ENCODE results near the gene SYCP1. TPM values are rescaled to one million over a fixed set of nuclear protein-coding genes. Genes with fewer than 3 reads are reported as not detected.

SYCP1 gene
- total RNA-seq, 2 experiments from 2014 or later, result not detected

GRCh38 chr1:115031595-115031994, 176.9 kb downstream of the SYCP1 start:
- POLR2A ChIA-PET, result no interaction called here
- TF ChIP-seq CTCF (IDR thresholded peaks at IDR 0.05), result no peak
- Mint-ChIP-seq H3K27me3 (peaks cover 16% of the 10 kb centered on the region), H3K27ac (no peak overlapping the region), H3K36me3 (ENCODE audit: low read depth) (no peaks in the 10 kb centered on the region), H3K4me1 (ENCODE audit: low read depth) (no peaks in the 10 kb centered on the region), H3K4me3 (no peak overlapping the region), H3K9me3 (no peaks in the 10 kb centered on the region)
- intact Hi-C loops (cut with DNase I, micrococcal nuclease), result no loop called here
- no peaks in the 10 kb centered on the region for H3K36me3 ChIP-seq (ENCODE audit: insufficient read depth, low read length)
- no peak for ATAC-seq (ENCODE audit: poor library complexity)
- DNase-seq, result no peak
- H3K4me3 ChIP-seq (ENCODE audit: low read length), result no peak overlapping the region
- no peaks in the 10 kb centered on the region for H3K27me3 ChIP-seq (ENCODE audit: control insufficient read depth in 1 of 2, insufficient read depth in 2 of 2, low read length in 2 of 2)
- CTCF ChIA-PET, result interaction anchor here (1.2 kb wide), 1 partner anchor 10 kb away, joined by 3 read pairs; no protein-coding TSS in a partner anchor
- no peaks in the 10 kb centered on the region for H3K9me3 ChIP-seq (ENCODE audit: control insufficient read depth in 1 of 2, insufficient read depth in 1 of 2, low read length in 2 of 2)
- H3K4me1 ChIP-seq (ENCODE audit: insufficient read depth, low read length), result no peaks in the 10 kb centered on the region
- H3K27ac ChIP-seq (ENCODE audit: low read depth in 1 of 2, low read length in 2 of 2), result no peak overlapping the region

- H3K4me1 Mint-ChIP-seq (ENCODE audit: low read depth), result no peaks in the 10 kb centered on the region
- H3K4me3 ChIP-seq (ENCODE audit: low read length), result no peak overlapping the region
- no peak overlapping the region for H3K27ac ChIP-seq (ENCODE audit: low read depth in 1 of 2, low read length in 2 of 2)
- H3K9me3 ChIP-seq (ENCODE audit: control insufficient read depth in 1 of 2, insufficient read depth in 1 of 2, low read length in 2 of 2), result no peaks in the 10 kb centered on the region
- no peaks in the 10 kb centered on the region for H3K4me1 ChIP-seq (ENCODE audit: insufficient read depth, low read length)
- no peaks in the 10 kb centered on the region for H3K36me3 Mint-ChIP-seq (ENCODE audit: low read depth)
- H3K4me3 Mint-ChIP-seq, result no peak overlapping the region
- intact Hi-C loops (cut with DNase I, micrococcal nuclease), result no loop called here
- no peak overlapping the region for H3K27ac Mint-ChIP-seq
- H3K9me3 Mint-ChIP-seq, result no peaks in the 10 kb centered on the region
- DNase-seq, result no peak
- ATAC-seq (ENCODE audit: poor library complexity), result no peak
- ChIA-PET POLR2A (no interaction called here), CTCF (no interaction called here)
- H3K27me3 ChIP-seq (ENCODE audit: control insufficient read depth in 1 of 2, insufficient read depth in 2 of 2, low read length in 2 of 2), result no peaks in the 10 kb centered on the region
- peaks cover 3% of the 10 kb centered on the region for H3K27me3 Mint-ChIP-seq
- no peak for TF ChIP-seq CTCF (IDR thresholded peaks at IDR 0.05)
- H3K36me3 ChIP-seq (ENCODE audit: insufficient read depth, low read length), result no peaks in the 10 kb centered on the region
These were observed 181.0 kb downstream of the SYCP1 start for GRCh38 chr1:115035652-115036051.

- intact Hi-C loops (cut with DNase I, micrococcal nuclease), result no loop called here
- Histone ChIP-seq H3K27ac (ENCODE audit: low read depth in 1 of 2, low read length in 2 of 2) (no peak overlapping the region), H3K36me3 (ENCODE audit: insufficient read depth, low read length) (no peaks in the 10 kb centered on the region), H3K9me3 (ENCODE audit: control insufficient read depth in 1 of 2, insufficient read depth in 1 of 2, low read length in 2 of 2) (no peaks in the 10 kb centered on the region), H3K4me3 (ENCODE audit: low read length) (no peak overlapping the region), H3K4me1 (ENCODE audit: insufficient read depth, low read length) (no peaks in the 10 kb centered on the region), H3K27me3 (ENCODE audit: control insufficient read depth in 1 of 2, insufficient read depth in 2 of 2, low read length in 2 of 2) (no peaks in the 10 kb centered on the region)
- Mint-ChIP-seq H3K36me3 (ENCODE audit: low read depth) (peaks cover under 1% of the 10 kb centered on the region), H3K27ac (no peak overlapping the region), H3K4me3 (no peak overlapping the region), H3K9me3 (no peaks in the 10 kb centered on the region), H3K27me3 (no peaks in the 10 kb centered on the region), H3K4me1 (ENCODE audit: low read depth) (no peaks in the 10 kb centered on the region)
- ChIA-PET POLR2A (no interaction called here), CTCF (no interaction called here)
- TF ChIP-seq CTCF (IDR thresholded peaks at IDR 0.05), result no peak
- ATAC-seq (ENCODE audit: poor library complexity), result no peak
- no peak for DNase-seq
These were observed 182.3 kb downstream of the SYCP1 start for GRCh38 chr1:115036814-115037507.
